ENCODE measurements around the gene FAM98B.
A peak's percentile ranks its signal among the peaks of the same experiment; 100 is the strongest.

FAM98B gene

DNA sequence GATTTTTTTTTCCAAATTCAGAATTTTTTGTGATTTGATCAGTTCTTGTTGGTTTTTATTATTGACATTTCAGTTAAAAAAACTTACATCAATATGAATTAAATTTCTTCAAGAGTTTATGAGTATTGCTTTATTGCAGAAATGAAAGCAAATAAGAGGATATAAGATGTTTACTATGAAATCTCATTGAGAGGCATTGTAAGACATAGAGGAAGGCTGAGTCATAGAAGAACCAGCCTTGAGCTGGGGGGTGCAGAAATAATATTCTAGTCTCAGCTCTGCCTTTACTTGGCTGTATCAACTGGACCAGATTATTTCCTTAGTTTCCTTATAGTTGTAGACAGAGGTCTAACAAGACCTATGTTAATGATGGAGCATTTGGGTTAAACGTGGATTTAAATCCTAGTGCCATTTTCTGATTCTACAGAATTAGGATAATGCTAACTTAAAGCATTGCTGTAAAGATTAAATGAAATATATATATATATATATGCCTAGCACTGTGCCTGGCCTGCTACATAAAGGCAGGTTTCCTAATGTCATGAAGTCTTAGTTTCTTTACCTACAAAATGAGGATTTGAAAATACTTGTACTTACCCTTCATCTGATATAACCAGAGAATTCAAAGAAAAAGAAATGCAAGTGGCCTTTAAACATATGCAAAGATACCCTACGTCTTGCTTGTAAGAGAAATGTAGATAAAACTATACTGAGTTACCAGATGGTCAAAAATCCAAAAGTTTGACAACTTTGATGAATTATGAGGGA is 7.3 kb downstream of the FAM98B start:
- DNase-seq, result peak; percentile 68

DNA sequence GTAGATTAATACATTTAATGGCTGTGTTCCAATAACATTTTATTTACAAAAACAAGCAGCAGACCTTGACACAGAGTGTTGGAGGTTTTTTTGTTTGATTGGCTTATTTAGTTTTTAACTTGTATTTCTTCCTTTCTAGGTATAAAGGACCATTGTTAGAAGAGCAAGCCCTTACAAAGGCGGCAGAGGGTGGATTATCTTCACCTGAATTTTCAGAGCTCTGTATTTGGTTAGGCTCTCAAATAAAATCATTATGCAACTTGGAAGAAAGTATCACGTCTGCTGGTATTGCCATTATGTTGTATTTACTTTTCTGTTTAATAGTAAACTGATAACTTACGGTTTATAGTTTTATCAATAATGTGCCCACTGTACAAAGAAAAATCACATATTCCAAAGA is 10.0 kb downstream of the FAM98B start:
- no peak for DNase-seq

DNA sequence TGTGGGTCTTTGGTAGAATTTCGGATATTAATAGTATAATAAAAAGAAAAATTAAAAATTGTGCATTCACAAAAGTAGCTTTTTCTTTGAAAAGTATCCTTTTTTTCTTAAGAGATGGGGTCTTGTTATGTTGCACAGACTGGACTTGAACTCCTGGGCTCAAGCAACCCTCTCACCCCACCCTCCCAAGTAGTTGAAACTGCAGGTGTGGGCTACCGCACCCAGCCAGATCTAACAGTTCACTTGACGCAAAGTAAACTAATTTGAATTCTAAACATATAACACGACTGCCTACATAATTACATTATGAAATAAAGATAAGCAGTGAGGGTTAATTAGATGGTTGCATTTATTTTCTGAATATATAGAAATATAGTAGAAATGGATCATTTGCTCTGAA is 10.7 kb downstream of the FAM98B start:
- DNase-seq, result no peak

DNA sequence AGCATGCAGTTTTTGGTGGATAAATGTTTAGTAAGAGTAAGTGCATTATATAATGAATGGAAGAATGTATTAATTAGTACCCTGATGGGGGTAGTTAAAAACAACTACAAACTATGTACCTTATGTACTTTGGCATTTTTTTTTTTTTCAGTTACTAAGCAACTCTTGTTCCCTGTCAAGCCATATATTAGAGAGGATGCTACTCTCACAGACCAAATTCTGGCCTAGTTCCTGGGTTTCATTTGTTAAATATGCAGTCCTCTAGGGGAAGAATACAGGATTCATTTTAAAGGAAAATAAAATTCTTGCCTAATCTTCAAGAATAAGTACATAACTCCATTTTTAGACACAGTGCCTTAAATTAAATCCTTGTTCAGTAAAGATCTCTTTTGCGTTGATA is 16.9 kb downstream of the FAM98B start:
- DNase-seq, result no peak

DNA sequence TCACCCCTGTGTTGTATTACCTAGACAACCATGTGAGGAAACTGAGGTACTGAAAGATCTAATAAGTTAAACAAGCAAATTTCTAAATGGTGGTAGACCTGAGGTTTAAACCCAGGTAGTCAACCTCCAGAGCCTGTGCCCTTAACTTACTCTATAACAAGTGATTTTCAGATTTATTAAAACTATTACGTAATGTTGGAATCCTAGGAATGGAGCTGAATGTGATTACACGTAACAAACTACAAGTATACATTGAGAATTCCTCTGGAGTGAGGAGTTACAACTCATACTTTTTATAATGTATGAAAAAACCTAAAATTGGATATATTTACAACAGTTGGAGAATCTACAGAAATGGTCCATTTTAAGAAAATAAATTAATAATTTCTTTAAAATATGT is 18.0 kb downstream of the FAM98B start:
- DNase-seq, result no peak

DNA sequence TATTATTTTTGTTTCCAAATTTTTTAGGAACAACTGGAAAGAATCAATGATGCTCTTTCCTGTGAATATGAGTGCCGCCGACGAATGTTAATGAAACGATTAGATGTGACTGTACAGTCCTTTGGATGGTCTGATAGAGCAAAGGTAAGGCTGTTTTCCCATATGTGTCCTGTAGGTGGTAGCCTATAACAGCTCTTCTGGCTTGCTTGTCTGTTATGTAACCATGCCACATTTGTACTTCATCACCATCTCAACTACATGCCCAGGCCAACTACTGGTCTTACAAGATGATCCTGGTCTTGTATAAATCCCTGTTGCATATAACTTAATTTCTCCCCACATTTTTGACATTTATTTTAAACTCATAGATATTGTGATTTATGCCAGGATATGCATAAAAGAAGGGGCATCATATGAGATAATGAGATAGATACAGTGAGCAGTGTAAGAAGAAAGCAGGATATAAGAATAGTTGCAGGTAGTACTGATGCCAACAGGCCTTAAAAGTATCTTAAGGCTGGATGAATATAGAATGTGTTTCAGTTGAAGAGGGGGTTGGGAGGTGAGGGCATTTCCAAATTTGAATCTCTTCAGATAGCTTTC is 20.3 kb downstream of the FAM98B start:
- DNase-seq, result peak; percentile 62

DNA sequence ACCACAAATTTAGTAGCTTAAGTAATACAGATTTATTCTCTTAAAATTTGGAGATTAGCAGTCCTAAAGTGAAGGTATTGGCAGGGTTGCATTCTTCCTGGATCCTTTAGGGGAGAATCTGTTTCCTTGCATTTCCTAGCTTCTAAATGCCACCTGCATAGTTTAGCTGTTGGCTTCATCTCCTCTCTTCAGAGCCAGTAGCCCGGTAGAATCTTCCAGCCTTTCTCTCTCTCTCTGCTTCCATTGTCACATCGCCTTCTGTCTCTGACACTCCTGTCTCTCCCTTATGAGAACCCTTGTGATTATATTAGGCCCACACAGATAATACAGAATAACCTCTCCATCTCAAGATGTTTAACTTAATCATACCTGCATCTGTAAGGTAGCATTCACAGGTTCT is 21.4 kb downstream of the FAM98B start:
- DNase-seq, result no peak

DNA sequence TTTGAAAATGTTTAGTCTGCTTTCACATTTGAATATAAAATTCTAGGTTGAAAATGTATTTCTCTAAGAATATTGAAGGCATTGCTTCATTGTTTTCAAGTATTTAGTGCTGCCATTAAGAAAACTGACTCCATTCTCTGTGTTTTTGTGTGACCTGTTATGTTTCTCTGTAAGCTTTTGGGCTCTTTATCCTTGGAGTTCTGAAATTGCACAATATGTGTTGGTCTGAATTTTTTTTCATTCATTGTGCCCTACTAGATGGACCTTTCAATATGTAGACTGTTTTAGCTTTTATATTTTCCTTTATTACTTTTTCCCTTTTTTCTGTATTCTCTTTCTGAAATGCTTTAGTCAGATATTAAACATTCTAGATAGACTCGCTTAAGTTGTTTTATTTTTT is 22.2 kb downstream of the FAM98B start:
- DNase-seq, result no peak

DNA sequence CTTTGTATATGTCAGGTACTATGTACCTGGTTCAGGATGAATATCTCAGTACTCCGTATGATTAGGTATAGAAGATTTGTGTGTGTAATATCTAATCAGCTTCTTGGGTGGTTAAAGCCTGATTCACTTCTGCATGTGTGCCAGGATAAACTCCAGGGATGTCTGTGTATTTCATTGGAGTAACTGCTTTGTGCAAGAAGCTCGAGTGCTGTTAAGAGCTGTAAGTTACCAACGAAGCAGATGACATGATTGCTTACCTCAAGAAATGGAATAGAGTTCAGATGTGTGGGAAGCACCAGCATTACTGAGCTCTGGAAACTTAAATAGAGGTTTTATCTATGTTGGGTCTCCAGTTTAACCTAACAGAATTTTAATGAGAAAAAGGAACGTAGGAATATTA is 23.7 kb downstream of the FAM98B start:
- no peak for DNase-seq

DNA sequence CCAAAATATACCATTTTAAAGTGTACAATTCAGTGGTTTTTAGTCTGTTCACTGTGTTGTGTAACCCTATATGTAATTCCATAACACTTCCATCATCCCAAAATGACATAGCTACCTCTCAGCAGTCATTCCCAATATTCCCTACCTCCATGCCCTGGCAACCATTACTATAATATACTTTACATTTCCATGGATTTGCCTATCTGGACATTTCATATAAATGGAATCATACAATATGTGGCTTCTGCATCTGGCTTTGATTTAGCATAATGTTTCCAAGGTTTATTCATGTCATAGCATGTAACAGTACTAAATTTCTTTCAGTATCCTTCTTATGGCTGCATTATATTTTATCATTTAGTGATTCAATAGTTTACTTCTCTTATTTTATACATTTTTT is 25.3 kb downstream of the FAM98B start:
- no peak for DNase-seq

DNA sequence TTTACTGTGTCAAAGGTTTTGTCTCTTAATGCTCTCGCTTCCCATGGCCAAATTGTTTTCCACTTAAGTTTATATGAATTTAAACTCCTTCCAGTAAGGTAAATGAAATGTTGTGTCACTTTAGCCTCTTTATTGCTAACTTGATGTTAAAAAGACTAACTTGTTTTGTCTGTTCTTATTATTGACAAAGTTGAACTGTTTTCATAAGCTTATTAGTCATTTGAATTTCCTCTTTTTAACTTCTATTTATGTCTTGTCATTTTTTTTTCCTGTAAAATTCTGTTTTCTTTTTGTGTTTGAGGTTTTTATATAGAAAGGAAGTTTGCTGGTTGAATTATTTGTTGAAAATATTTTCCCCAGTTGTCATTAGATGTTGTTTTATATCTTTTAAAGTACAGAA is 25.8 kb downstream of the FAM98B start:
- DNase-seq, result peak; percentile 39

DNA sequence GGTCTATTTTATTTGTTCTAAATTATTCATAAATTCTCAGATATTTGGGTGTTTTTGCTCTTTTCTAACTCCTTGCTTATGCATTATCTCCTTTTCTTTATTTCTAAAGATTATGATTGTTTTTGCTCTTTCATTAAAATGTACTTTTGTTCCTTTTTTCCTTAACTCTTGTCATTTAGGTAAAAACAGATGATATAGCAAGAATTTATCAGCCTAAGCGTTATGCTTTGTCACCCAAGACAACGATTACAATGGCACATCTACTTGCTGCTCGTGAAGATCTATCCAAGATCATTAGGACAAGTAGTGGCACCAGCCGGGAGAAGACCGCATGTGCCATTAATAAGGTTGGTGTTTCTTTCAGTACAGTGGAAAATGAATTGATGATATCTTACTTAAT is 27.2 kb downstream of the FAM98B start:
- no peak for DNase-seq

DNA sequence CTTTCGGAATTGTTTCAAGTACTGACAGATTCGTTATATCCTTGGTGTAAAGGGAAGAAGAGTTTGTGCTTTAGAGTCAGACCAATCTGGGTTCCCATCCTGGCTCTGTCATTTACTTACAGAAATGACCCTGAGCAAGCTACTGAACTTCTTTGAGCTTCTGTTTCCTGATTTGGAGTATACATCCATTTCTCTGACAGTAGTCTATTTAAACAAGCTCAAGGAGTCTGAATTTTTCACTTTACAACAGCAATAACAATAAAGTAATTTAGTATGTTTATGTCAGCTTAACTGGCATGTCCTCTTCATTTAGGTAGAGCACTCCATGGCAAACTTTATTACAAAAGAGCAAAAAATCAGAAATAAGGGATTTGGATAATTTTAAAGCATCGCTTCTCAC is 27.8 kb downstream of the FAM98B start:
- DNase-seq, result no peak

DNA sequence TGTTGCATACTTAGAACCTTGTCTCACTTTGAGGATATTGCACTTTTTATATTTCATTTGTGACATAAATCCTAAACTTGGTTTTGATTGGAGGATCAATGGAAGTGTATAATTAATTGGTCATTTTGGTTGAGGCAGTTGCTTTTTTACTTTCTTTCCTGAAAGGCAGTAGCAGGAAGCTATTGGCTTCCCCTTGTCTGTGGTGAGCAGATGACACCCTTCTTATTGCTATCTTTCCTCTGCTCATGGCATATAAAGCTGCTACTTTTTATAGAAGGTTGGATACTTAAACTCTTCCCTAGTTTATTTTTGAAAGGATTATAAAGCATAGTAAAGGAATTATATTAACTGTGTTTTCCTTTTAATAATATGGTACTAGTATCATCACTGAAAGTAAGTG is 28.6 kb downstream of the FAM98B start:
- no peak for DNase-seq

DNA sequence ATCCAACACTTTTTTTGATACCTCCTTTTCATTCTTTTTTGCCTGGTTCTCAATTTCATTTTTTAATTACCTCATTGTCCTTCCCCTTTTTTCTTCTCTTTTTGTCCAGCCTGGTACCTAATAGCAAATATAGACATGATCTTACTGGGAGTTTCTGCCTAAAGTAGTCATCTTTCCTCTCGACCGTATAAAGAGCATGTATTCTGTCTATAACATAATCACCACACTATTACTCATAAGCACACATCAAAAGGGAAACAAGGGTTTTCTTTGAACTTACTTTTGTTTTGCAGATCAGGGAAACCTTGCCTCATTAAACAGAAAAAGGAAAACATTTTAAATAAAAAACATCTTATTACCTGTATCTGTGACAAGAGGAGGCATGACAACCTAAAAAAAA is 33.0 kb downstream of the FAM98B start:
- DNase-seq, result peak; percentile 76

DNA sequence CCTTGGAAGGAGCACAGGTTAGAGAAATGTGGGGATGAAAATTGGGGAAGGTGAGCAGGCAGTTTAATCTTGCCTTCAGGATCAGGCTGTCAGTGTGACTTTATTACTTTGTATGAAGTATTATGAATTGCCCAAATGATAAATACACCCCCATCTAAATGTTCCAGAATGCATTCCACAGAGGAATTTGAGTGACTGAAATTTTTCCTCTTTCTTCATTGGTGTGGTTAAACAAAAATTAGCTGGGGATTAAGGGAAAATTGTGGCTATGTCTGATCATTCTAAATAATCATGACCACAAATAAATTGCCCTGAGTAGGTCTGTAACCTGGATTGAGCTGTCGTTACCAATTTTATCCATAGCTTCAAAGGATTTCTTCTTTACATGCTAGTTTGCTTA is 33.5 kb downstream of the FAM98B start:
- no peak for DNase-seq

DNA sequence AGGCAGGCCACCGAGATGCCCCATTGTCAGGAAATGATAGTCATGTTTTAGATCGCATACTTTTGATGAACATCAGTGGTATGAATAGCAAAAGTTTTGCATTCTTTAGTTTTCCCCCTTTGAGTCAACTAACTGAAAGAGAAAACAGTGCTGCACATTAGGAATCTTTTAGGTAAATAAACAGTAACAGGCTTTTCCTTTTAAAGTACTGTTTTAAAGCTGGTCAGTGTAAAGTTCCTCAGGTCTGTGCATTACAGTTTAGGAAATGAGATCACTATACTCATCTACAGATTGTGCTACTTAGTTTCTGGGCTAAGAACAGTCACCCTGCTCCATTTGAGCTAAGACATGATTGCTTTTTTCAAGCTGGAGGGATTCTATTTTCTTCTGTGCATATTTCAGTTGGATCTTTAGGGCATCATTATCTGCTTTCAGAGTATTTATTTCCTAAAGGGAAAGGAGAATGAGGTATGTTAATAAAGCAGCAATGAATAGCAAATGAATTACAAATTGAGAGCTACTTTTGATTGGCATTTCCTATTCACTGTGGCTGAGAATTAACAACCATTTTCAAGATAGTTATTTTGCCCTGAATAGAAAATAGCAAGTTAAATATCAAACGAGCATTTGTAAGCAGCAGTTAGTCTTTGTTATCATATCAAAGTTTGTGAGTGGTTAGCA is 36.5 kb downstream of the FAM98B start:
- DNase-seq, result no peak

DNA sequence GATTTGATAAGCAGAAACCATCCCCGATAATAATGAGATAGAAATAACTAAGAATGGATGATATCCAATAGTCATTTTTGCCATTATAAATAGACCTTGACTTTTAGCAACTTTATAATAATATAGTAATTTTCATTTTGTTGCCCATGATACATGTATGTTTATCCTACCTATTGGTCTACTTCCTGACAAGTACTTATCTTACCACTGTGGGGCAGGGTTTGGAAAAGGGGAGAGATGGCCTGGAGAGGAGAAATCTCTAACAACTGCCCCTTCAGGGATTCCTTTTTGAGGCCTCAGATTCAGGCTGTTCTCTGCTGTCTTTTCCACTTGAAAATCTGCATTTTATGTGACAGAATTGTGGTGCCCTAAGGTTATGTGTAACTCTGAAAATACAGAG is 42.2 kb downstream of the FAM98B start:
- DNase-seq, result no peak

DNA sequence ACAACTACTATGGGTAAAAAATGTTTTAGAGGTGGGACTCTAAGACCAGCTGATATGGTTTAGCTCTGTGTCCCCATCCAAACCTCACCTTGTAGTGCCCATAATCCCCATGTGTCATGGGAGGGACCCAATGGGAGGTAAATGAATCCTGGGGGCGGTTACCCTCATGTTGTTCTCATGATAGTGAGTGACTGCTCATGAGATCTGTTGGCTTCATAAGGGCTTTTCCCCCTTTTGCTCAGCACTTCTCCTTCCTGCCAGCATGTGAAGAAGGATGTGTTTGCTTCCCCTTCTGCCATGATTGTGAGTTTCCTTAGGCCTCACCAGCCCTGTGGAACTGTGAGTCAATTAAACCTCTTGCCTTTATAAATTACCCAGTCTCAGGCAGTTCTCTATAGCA is 45.7 kb downstream of the FAM98B start:
- no peak for DNase-seq

DNA sequence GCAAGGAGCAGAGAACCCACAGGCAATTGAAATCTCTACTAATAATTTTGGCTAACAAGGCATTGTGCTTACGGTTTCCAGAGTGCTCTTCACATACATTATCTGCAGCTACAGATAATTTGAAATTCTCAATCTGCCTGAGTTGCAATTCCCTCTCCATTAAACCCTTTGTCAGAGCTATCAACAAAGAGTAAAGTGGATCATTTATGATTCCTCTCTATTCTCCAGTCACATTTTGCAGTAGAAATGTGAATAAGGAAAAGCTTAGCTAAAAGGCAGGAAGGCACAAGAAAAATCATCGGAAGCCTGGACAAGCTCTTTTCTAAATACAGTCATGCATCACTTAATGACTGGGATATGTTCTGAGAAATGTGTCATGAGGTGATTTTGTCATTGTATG is 49.6 kb downstream of the FAM98B start:
- no peak for DNase-seq

DNA sequence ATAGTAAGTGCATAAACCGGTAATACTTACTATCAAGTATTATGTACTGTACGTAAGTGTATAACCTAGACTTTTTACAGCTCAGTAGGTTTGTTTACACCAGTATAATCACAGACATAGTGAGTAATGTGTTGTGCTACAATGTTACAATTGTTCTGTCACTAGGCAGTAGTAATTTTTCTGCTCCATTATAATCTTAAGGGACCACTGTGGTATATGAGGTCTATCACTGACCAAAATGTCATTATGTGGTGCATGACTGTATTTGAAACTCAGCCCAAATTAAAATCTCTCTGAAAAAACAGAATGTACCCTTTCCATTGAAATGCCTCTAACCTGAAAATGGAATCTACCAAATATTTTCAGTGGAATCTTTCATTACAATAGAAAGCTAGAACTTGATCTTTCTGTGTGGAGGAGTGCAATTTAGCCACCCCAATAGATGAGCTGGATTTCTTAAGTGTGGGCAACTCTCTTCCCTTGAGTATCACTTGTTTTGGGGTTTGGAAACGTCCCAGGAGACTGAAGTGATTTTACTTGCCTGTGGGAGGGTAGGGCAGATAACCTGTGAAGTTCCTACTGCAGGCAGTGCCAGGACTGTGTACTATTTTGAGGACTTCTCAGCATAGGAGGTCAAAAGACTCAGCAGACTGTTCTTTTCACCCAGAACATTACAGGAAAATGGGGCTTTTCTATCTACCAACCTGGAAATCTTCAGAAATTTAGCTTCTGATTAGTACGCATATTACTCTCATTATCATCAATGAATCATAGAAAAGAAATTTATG is 50.9 kb downstream of the FAM98B start:
- no peak for DNase-seq

DNA sequence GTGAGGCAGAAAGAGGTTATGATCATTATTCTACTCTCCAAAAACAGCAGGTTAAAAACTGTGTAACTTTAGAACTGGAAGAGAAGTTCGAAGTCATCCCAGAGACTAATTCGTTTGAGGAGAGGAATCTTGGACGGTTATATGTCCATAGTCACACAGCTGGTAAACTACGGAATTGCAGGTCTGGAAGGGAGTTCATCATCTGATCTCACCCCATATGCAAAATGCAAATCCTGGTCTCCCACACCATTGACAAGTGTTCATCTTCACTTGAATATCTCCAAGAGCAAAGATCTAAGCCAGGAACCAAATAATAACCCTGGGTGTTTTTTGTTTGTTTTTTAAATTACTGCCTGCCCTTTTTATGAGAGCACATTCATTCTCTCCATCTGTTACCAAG is 53.1 kb downstream of the FAM98B start:
- DNase-seq, result no peak

DNA sequence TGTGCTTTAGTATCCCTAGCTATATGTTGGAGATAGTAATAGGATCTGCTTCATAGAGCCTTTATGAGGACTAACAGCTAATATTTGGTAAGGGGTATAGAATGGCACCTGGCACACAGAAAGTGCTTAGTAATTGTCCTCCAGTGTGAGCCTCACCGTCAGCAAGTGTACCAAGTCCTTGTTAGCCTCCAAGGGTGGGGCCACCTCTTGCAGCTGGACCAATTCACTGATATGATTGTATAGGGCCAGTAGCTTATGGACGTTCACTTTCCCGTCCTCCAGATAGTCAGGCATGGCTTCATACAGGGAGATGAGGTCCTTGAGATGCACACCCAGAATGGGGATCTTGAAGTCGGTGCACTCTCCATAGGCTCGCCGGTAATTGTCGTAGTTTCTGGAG is 53.6 kb downstream of the FAM98B start:
- no peak for DNase-seq

DNA sequence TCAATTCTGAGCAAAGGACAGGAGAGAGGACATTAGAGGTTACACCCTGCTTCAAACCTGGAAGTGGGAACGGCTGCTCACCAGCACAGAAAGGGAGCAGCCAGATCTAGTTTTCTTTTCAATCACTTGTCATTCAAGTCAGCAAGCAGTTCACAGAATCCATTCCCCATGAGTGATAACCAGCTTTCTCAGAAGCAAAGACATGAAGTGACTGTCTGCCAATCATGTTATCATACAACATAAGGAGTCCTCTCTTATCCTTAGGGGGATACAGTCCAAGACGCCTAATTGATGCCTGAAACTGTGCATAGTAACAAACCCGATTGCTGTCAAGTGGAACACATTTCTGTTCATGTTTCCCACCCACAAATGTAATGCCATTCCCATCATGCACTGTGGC is 54.7 kb downstream of the FAM98B start:
- no peak for DNase-seq

Measured in suppressor macrophage treated with lipopolysaccharide for 4 hours (primary cell).